Suppressor macrophage treated with lipopolysaccharide for 4 hours (primary cell): ENCODE results near the gene KRT73.

ENCODE experiments used
- DNase-seq: peaks from one replicate; pipeline ENCODE4 v3.0.0-alpha.2; 2020

KRT73 gene

GRCh38 chr12:52645120-52645761 is 26.9 kb upstream of the KRT73 start:
- no peak for DNase-seq

GRCh38 chr12:52644078-52644415 is 25.7 kb upstream of the KRT73 start:
- DNase-seq = no peak

GRCh38 chr12:52643233-52644077 is 25.1 kb upstream of the KRT73 start:
- DNase-seq = no peak

GRCh38 chr12:52641468-52641867 is 23.1 kb upstream of the KRT73 start:
- no peak for DNase-seq

- DNase-seq = no peak
Measured at GRCh38 chr12:52637299-52637698, 18.9 kb upstream of the KRT73 start.

GRCh38 chr12:52636592-52637258 is 18.4 kb upstream of the KRT73 start:
- DNase-seq = no peak

GRCh38 chr12:52636189-52636588 is 17.8 kb upstream of the KRT73 start:
- DNase-seq = no peak

GRCh38 chr12:52634266-52635056 is 16.1 kb upstream of the KRT73 start:
- no peak for DNase-seq

GRCh38 chr12:52633383-52633782 is 15.0 kb upstream of the KRT73 start:
- DNase-seq = no peak

- no peak for DNase-seq
Measured at GRCh38 chr12:52632656-52633055, 14.3 kb upstream of the KRT73 start.

GRCh38 chr12:52631676-52632459 is 13.5 kb upstream of the KRT73 start:
- DNase-seq = no peak

- DNase-seq = no peak
Measured at GRCh38 chr12:52631264-52631663, 12.9 kb upstream of the KRT73 start.

GRCh38 chr12:52630599-52631200 is 12.3 kb upstream of the KRT73 start:
- no peak for DNase-seq

- DNase-seq = no peak
Measured at GRCh38 chr12:52630008-52630500, 11.7 kb upstream of the KRT73 start.

- DNase-seq = no peak
Measured at GRCh38 chr12:52629281-52630007, 11.1 kb upstream of the KRT73 start.

- DNase-seq = no peak
Measured at GRCh38 chr12:52628841-52629240, 10.5 kb upstream of the KRT73 start.

- DNase-seq = no peak
Measured at GRCh38 chr12:52628111-52628507, 9.8 kb upstream of the KRT73 start.

- no peak for DNase-seq
Measured at GRCh38 chr12:52627395-52628110, 9.2 kb upstream of the KRT73 start.

GRCh38 chr12:52622349-52622748 is 4.0 kb upstream of the KRT73 start:
- DNase-seq = no peak

GRCh38 chr12:52618866-52619265 is 507 bp upstream of the KRT73 start:
- no peak for DNase-seq
